Gastroesophageal sphincter (tissue), 4 donors: ENCODE results near the gene FSTL1. TPM values are rescaled to one million over a fixed set of nuclear protein-coding genes. Genes with fewer than 3 reads are reported as not detected.
A peak's percentile ranks its signal among the peaks of the same experiment; 100 is the strongest.

Source experiments
- ATAC-seq: fragments of 150-250 bp; one replicate; pipeline ENCODE4 v1.9.1; 2016; ENCODE audit warnings: mild to moderate bottlenecking, moderate library complexity
- H3K27ac ChIP-seq, 4 donors: fragments of 200-600 bp; sonication (generic) in 3 of 4; 1 replicate in 3 of 4; 2 replicates in 1 of 4; pipeline ENCODE4 v1.5.1; 2016 to 2019
- H3K27me3 ChIP-seq: fragments of 200-600 bp; sonication (generic); one replicate; pipeline ENCODE4 v1.5.1; 2019
- H3K36me3 ChIP-seq, 2 donors: fragments of 200-600 bp; sonication (generic); one replicate each; pipeline ENCODE4 v1.5.1; 2019; ENCODE audit warnings: control low read depth in 1 of 2
- H3K4me1 ChIP-seq, 3 donors: fragments of 200-600 bp; sonication (generic); 1 replicate in 2 of 3; 2 replicates in 1 of 3; pipeline ENCODE4 v1.5.1; 2016 to 2019; ENCODE audit warnings: control low read depth in 2 of 3
- H3K4me3 ChIP-seq, 2 donors: fragments of 200-600 bp; sonication (generic); one replicate each; pipeline ENCODE4 v1.5.1; 2019; ENCODE audit warnings: mild to moderate bottlenecking in 1 of 2, moderate library complexity in 1 of 2
- H3K9me3 ChIP-seq, 3 donors: fragments of 200-600 bp; sonication (generic); one replicate each; pipeline ENCODE4 v1.5.1; 2017 to 2019; ENCODE audit warnings: control low read depth in 2 of 3
- CTCF ChIP-seq, 4 experiments: fragments of 200-600 bp in 2 of 4; fragments of 450-650 bp in 2 of 4; sonication (generic) in 1 of 4; IDR thresholded peaks; one replicate each; pipeline ENCODE4 v1.5.1; 2017 to 2019; ENCODE audit warnings: antibody characterized with exemption in 4 of 4, mild to moderate bottlenecking in 2 of 4, moderate library complexity in 2 of 4
- EP300 ChIP-seq: sonication (generic); formaldehyde crosslinking; IDR thresholded peaks from one replicate; pipeline ENCODE4 v1.6.1; 2017; ENCODE audit warnings: antibody characterized with exemption, mild to moderate bottlenecking
- POLR2A ChIP-seq, 2 donors: fragments of 450-650 bp; IDR thresholded peaks; one replicate each; pipeline ENCODE4 v1.6.1; 2017; ENCODE audit warnings: antibody characterized with exemption in 2 of 2, mild to moderate bottlenecking in 2 of 2, moderate library complexity in 1 of 2
- POLR2AphosphoS5 ChIP-seq: sonication (generic); formaldehyde crosslinking; IDR thresholded peaks from one replicate; pipeline ENCODE4 v1.6.1; 2017; ENCODE audit warnings: antibody characterized with exemption
- WGBS, 2 donors: methylation state at CpG; one replicate each; pipeline ENCODE4 v1.1.5; 2018; ENCODE audit warnings: low coverage in 1 of 2; 5-methylcytosine and 5-hydroxymethylcytosine counted together
- total RNA-seq, 4 donors: library from RNA; depleted of rRNA; stranded (reverse); fragments of >200 nt; gene quantifications; one replicate each; pipeline ENCODE4 v1.1.0, GENCODE V29; 2016

FSTL1 gene
- total RNA-seq, 4 donors from 2014 or later: 343 to 1,189 (median 766) TPM

GRCh38 chr3:120427201-120427600 is 23.6 kb downstream of the FSTL1 start:
- peak overlapping the region; percentile 70 to 96 (median 89) for H3K27ac ChIP-seq
- peaks cover 0 to 23% of the 10 kb centered on the region in 2 donors for H3K36me3 ChIP-seq
- TF ChIP-seq EP300 (no peak), CTCF (IDR thresholded peaks at IDR 0.05) (no peak), POLR2AphosphoS5 (no peak), POLR2A (IDR thresholded peaks at IDR 0.05) (no peak)
- H3K9me3 ChIP-seq: no peaks in the 10 kb centered on the region
- H3K27me3 ChIP-seq: no peaks in the 10 kb centered on the region
- ATAC-seq: no peak
- peaks cover 54 to 100% (median 70%) of the 10 kb centered on the region in 3 donors for H3K4me1 ChIP-seq
- H3K4me3 ChIP-seq: no peak overlapping the region

- no peaks in the 10 kb centered on the region for H3K27me3 ChIP-seq
- 0 to 9% methylated on average over 1 of the region's 1 CpG for WGBS, 2 donors
- peak; percentile 38 for ATAC-seq
- H3K27ac ChIP-seq: peak overlapping the region; percentile 70 to 96 (median 89)
- TF ChIP-seq CTCF (IDR thresholded peaks at IDR 0.05) (no peak), EP300 (no peak), POLR2AphosphoS5 (peak; percentile 90), POLR2A (IDR thresholded peaks at IDR 0.05) (no peak)
- peaks cover 61 to 100% (median 73%) of the 10 kb centered on the region in 3 donors for H3K4me1 ChIP-seq
- peaks cover 0 to 19% of the 10 kb centered on the region in 2 donors for H3K36me3 ChIP-seq
- H3K9me3 ChIP-seq: no peaks in the 10 kb centered on the region
- H3K4me3 ChIP-seq: no peak overlapping the region
These were observed 25.1 kb downstream of the FSTL1 start for GRCh38 chr3:120425572-120426250.

- WGBS, 2 donors: 47 to 78% methylated on average over 4 to 5 of the region's 5 CpGs
- Histone ChIP-seq H3K36me3 (peaks cover 0 to 15% of the 10 kb centered on the region in 2 donors), H3K27me3 (no peaks in the 10 kb centered on the region), H3K9me3 (no peaks in the 10 kb centered on the region), H3K27ac (peak overlapping the region; percentile 70 to 96 (median 89)), H3K4me3 (no peak overlapping the region), H3K4me1 (peaks cover 63 to 100% (median 69%) of the 10 kb centered on the region in 3 donors)
- peak; percentile 47 for TF ChIP-seq POLR2AphosphoS5
- TF ChIP-seq CTCF (IDR thresholded peaks at IDR 0.05): no peak
- peak; percentile 6 for ATAC-seq
These were observed 25.7 kb downstream of the FSTL1 start for GRCh38 chr3:120424976-120425570.

GRCh38 chr3:120424506-120424905 is 26.3 kb downstream of the FSTL1 start:
- Histone ChIP-seq H3K4me3 (no peak overlapping the region), H3K27ac (peak overlapping the region; percentile 70 to 96 (median 89)), H3K9me3 (no peaks in the 10 kb centered on the region), H3K36me3 (peaks cover 0 to 9% of the 10 kb centered on the region in 2 donors), H3K27me3 (no peaks in the 10 kb centered on the region), H3K4me1 (peaks cover 63 to 100% (median 69%) of the 10 kb centered on the region in 3 donors)
- WGBS, 2 donors: 42 to 55% methylated on average over 5 to 6 of the region's 6 CpGs
- ATAC-seq: no peak
- TF ChIP-seq POLR2A (IDR thresholded peaks at IDR 0.05): no peak
- TF ChIP-seq CTCF (IDR thresholded peaks at IDR 0.05): no peak
- TF ChIP-seq POLR2AphosphoS5: no peak
- no peak for TF ChIP-seq EP300

GRCh38 chr3:120423432-120423831 is 27.4 kb downstream of the FSTL1 start:
- H3K27ac ChIP-seq: peak overlapping the region; percentile 70 to 96 (median 89)
- 86% methylated on average over 2 of the region's 4 CpGs; no CpG with 5 or more reads in 1 of the 2 donors for WGBS, 2 donors
- no peaks in the 10 kb centered on the region for H3K36me3 ChIP-seq
- ATAC-seq: no peak
- no peak overlapping the region for H3K4me3 ChIP-seq
- H3K27me3 ChIP-seq: no peaks in the 10 kb centered on the region
- H3K4me1 ChIP-seq: peaks cover 59 to 100% (median 73%) of the 10 kb centered on the region in 3 donors
- H3K9me3 ChIP-seq: no peaks in the 10 kb centered on the region
- TF ChIP-seq POLR2AphosphoS5: no peak
- TF ChIP-seq EP300: no peak
- TF ChIP-seq CTCF (IDR thresholded peaks at IDR 0.05): no peak
- TF ChIP-seq POLR2A (IDR thresholded peaks at IDR 0.05): no peak
